Measurements from ENCODE around the gene TRAPPC1. TPM values are rescaled to one million over a fixed set of nuclear protein-coding genes. Genes with fewer than 3 reads are reported as not detected.

Gene TRAPPC1
- polyA plus RNA-seq, 1 of the 3 experiments (the other 2 are of a cell fraction), result 555 TPM

DNA sequence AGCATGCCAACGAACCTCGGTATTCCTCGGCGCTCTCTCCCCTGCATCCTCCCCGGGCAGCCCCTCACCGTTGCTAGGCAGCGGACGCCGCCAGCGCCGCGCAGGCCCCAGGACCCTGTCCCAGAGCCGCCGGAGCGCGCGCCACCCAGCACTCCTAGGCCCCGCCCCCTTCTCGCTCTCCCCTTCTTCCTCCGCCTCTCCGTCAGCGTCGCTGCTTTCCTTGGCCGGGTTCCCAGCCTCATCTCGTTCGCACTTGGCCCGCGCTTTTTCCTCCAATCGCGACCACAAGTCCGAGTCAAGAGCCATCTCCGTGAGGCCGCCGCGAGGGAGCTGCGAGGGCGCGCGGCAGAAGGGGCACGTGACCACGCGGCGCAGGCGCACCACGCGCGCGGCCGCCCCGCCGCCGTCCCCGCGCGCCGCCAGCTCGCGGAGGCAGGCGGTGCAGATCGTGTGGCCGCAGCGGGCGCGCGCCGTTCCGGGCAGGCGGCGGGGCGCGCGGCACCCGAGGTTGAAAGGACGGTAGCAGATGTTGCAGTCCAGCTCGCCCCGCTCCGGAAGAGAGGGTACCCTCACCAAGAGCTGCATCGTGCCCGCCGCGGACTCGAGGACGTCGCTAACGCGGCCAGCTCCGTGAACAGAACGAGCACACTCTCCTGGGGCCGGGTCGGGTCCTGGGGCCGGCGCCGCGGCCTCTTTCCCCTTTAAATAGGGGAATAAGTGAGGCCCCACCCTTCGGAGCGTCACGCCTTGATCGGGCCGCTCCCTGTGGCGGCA is 15.9 kb downstream of the TRAPPC1 start, which contains the start of gene RNF227 (continued):
- TF ChIP-seq MXI1 (IDR thresholded peaks at IDR 0.05; ENCODE audit: low read depth, low read length) (peak; percentile 79), TEAD4 (IDR thresholded peaks at IDR 0.05; ENCODE audit: borderline replicate concordance, insufficient read depth) (no peak), RXRA (IDR thresholded peaks at IDR 0.05; ENCODE audit: borderline replicate concordance, low read depth) (no peak), GATA2 (CRISPR knock-in tag; IDR thresholded peaks at IDR 0.05) (no peak), CHD2 (IDR thresholded peaks at IDR 0.05; ENCODE audit: low read length, partially characterized antibody) (peak; percentile 73)
- TF ChIP-seq, protein P1, sequence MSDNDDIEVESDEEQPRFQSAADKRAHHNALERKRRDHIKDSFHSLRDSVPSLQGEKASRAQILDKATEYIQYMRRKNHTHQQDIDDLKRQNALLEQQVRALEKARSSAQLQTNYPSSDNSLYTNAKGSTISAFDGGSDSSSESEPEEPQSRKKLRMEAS (IDR thresholded peaks at IDR 0.05; ENCODE audit: low read depth), result peak; percentile 100
- TF ChIP-seq, protein P2, sequence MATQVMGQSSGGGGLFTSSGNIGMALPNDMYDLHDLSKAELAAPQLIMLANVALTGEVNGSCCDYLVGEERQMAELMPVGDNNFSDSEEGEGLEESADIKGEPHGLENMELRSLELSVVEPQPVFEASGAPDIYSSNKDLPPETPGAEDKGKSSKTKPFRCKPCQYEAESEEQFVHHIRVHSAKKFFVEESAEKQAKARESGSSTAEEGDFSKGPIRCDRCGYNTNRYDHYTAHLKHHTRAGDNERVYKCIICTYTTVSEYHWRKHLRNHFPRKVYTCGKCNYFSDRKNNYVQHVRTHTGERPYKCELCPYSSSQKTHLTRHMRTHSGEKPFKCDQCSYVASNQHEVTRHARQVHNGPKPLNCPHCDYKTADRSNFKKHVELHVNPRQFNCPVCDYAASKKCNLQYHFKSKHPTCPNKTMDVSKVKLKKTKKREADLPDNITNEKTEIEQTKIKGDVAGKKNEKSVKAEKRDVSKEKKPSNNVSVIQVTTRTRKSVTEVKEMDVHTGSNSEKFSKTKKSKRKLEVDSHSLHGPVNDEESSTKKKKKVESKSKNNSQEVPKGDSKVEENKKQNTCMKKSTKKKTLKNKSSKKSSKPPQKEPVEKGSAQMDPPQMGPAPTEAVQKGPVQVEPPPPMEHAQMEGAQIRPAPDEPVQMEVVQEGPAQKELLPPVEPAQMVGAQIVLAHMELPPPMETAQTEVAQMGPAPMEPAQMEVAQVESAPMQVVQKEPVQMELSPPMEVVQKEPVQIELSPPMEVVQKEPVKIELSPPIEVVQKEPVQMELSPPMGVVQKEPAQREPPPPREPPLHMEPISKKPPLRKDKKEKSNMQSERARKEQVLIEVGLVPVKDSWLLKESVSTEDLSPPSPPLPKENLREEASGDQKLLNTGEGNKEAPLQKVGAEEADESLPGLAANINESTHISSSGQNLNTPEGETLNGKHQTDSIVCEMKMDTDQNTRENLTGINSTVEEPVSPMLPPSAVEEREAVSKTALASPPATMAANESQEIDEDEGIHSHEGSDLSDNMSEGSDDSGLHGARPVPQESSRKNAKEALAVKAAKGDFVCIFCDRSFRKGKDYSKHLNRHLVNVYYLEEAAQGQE (IDR thresholded peaks at IDR 0.05; ENCODE audit: low read depth, low read length), result no peak

DNA sequence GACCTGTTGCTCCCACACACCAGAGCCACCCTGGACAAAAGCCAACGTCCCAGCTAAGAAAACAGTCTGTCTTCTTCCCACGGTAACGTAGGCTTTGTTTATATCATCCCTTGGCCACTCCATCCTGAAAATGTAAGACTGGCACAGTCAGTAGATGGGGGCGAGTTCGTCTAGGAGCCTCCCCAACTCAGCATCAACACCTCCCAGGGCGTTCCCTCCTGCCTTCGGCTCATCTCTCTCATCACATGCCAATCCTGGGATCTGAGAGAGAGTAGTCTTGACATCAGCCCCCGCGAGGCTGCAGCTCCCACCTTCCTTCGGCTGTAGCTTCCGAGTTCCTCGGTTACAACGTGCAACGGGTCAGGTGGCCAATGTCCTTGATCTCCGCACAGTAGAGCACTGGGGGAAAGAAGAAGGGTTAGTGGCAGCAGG is 16.6 kb downstream of the TRAPPC1 start:
- 9% methylated on average over 15 of the region's 15 CpGs for WGBS (ENCODE audit: low lambda C conversion rate)

More for the DNA sequence above, 16.6 kb downstream of the TRAPPC1 start:
- Histone ChIP-seq H3K4me2 (peak overlapping the region; percentile 90), H3K4me3 (ENCODE audit: low read depth in 2 of 2, low read length in 1 of 2) (peak overlapping the region; percentile 57 to 62), H3F3A (replicated peaks; ENCODE audit: insufficient read depth) (peaks cover 36% of the 10 kb centered on the region), H3K9me3 (no peaks in the 10 kb centered on the region), H3K27ac (ENCODE audit: low read depth in 2 of 2, low read length in 1 of 2) (peak overlapping the region; percentile 60 to 90), H3K27me3 (ENCODE audit: insufficient read depth) (no peaks in the 10 kb centered on the region), H3K79me2 (ENCODE audit: insufficient read depth) (no peaks in the 10 kb centered on the region), H2AFZ (ENCODE audit: low read depth) (peak overlapping the region; percentile 83), H3K36me3 (replicated peaks in 1 of 2; ENCODE audit: control insufficient read depth in 1 of 2, insufficient read depth in 2 of 2, low read length in 1 of 2) (peaks cover 3 to 21% of the 10 kb centered on the region in 2 experiments), H3K4me1 (ENCODE audit: control insufficient read depth in 1 of 2, insufficient read depth in 2 of 2, low read depth in 1 of 2, low read length in 1 of 2) (peaks cover 14 to 18% of the 10 kb centered on the region in 2 experiments; a peak in 2 of 4 replicates), H3K9me2 (no peaks in the 10 kb centered on the region), H4K20me1 (ENCODE audit: insufficient read depth) (no peaks in the 10 kb centered on the region), H3K9ac (peak overlapping the region; percentile 52)
- TF ChIP-seq CHD2 (IDR thresholded peaks at IDR 0.05; ENCODE audit: low read length, partially characterized antibody), result no peak
- DNase-seq, result no peak
- ChIA-PET POLR2A (interaction anchor here (0.9 to 1.9 kb wide), 6 partner anchors 11 to 126 kb away, joined by 3 to 8 read pairs (median 3); partner anchors contain the start of genes CNTROB and TRAPPC1), CTCF (interaction anchor here (0.6 to 5.7 kb wide), 18 partner anchors 12 to 780 kb away, joined by 3 to 65 read pairs (median 4); partner anchors contain the start of genes ALOX15B, CHD3, CNTROB and KCNAB3)
